COLO668 (cell line): ENCODE data around the gene SLC17A4.
"Not testable (repeated sequence)": the region's sequence is repeated elsewhere in the genome, so short reads cannot be mapped to it uniquely, and the experiment has no call there.

Experiments
- DNase-seq: peaks from one replicate; lab custom pipeline; 2025; ENCODE audit not compliant: unreplicated experiment; lab: John Stamatoyannopoulos, UW

Gene SLC17A4

DNA sequence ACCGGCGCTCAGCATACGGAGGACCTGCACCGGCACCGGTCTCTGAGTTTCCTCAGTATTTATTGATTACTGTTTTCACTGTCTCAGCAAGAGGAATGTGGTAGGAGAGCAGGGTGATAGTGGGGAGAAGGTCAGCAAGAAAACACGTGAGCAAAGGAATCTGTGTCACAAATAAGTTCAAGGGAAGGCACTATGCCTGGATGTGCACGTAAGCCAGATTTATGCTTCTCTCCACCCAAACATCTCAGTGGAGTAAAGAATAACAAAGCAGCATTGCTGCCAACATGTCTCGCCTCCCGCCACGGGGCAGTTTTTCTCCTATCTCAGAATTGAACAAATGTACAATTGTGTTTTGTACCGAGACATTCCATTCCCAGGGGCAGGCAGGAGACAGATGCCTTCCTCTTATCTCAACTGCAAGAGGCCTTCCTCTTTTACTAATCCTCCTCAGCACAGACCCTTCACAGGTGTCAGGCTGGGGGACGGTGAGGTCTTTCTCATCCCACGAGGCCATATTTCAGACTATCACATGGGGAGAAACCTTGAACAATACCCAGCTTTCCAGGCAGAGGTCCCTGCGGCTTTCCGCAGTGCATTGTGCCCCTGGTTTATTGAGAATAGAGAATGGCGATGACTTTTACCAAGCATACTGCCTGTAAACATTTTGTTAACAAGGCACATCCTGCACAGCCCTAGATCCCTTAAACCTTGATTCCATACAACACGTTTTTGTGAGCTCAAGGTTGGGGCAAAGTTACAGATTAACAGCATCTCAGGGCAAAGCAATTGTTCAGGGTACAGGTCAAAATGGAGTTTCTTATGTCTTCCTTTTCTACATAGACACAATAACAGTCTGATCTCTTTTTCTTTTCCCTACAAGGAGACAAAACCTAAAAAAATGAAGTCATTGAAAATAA is 5.7 kb upstream of the SLC17A4 start:
- DNase-seq = not testable (repeated sequence)

DNA sequence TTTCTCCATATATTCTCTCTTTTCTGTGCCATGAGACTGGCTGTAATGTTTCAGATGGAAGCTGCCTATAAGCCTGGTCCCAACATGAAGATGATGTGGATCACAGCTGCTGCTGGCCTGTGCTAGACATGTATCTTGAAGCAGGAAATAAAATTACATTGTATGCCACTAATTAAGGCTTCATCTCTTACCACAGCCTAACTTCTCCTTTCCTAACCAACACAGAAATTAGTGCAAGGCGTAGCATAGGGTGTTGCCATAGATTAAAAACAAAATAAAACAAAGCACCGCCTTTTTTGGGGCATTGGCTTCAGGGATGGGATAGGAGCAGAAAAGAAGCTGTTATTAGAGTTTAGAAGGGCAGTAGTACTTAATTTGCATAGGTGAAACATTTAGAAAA is 4.7 kb upstream of the SLC17A4 start:
- no peak for DNase-seq

DNA sequence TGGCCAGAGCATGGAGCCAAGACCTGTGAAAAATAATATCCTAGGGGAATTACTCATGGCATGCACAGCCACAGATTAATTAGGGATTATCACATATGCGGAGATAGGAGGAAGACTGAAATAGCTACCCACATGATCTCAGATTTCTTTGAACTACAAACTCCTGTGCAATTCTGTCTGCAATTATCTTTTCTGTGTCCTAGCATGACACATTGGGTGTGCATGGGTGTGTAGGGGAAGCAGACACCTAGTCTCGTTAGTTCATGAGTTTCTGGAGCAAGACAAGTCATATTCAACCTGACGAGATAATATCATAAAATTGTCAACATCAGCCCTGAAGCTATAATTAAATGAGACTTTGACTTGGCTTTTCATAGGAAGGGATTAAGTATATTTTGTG is 3.6 kb upstream of the SLC17A4 start:
- no peak for DNase-seq

DNA sequence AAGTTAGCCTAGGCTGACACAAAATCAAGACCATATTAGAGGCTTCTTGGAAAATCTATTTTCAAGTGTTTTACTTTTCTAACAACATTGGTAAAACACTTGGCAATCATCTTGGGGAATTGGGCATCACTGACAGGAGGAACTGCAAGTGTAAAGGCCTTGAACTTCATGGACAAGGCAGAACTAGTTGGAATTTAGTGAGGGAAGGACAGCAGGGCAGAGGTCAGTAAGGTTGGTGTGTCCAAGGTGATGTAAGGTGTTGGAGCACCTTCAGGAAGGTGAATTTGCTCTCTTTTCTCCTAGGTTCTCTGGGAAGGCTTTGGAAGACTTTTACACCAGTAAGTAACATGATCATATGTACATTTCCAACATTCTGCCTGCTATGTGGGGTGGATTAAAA is 1.5 kb upstream of the SLC17A4 start:
- no peak for DNase-seq

DNA sequence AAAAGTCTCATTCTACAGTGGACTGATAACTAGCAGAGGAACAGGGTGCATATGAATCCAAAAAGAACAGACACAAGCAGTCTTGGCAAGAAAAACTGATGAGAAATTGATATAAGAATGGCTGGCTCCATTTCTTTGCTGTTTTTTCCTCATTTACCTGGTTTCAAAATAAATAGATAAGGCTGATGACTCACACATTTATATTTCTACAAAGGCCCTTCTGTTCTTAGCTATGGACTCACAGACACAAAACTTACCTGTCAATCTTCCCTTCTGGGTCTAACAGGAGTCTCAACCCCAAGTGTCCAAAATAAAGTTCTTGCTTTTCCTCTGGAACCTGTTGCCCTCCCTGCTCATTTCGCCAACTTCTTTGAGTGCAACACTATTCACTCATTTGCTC is 941 bp downstream of the SLC17A4 start:
- DNase-seq = no peak

DNA sequence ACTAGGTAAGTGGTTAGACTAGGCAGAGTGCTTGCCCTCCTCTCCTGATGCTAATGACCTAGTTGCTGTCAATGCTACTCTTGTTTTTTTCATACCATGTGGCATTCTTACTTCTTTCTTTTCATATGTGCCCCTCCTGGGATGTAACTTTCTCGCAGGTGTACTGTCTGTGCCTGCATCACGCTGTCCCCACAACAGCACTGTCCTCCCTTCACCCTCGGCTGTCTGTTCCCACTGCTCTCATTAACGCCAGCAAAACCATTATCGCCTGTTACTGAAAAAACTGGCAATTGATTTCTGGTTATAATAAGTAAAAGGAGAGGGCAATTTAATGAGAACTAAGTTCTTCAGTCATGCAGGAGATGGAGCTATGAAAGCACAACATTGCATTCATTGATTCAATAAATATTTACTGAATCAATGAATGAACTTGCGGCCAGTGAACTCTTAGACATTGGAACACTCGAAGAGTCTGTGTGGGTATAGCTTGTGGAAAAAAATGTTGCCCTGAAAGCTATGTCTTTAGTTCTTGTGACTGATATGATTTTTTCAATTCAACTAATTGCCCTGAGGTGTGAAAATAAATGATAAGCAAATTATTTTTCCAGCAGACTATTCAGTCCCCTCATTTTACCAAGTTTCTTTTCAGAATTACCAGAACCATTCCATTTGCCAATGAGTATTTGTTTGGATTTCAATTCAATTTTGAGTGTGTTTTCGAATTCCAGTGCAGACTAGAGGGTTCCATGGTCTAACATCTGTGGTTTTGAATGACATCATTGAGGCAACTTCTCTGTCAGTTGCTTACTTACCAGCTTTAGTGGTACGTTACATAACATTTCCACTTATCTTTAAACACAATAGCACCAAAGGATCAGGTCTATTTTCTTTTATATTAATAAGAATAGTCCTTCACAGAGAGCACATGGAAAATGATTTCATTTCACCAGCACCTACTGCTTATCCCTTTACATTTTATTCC is 2.1 kb downstream of the SLC17A4 start:
- DNase-seq = no peak

DNA sequence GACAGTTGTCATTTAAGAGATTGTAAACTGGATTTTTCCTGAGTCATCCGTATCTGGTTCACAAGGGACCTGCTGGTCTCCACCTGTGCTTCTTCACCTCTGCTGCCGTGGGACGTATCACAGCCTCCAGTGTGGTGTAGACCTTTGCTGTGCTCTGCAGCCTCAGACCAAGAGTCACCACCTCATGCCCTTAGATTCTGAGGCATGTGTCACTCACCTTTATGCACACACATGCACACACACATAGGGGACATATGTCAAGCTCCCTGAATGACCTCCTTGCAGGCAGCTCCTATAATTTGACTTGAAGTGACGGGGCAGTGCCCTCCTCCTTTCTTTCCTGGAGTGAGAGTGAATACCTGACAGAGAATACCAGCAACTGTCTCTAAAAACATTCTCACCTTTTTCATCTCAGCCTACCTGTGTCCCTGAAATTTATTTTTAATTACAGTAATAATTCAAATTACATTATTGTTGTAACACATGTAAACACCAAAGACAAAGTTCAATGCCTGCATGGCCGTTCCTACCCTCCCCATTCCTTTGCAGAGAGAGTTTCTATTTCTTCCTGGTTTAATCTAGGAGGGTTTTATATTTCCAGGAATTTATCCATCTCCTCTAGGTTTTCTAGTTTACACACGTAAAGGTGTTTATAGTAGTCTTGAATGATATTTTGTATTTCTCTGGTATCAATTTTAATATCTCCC is 3.5 kb downstream of the SLC17A4 start:
- DNase-seq = no peak

DNA sequence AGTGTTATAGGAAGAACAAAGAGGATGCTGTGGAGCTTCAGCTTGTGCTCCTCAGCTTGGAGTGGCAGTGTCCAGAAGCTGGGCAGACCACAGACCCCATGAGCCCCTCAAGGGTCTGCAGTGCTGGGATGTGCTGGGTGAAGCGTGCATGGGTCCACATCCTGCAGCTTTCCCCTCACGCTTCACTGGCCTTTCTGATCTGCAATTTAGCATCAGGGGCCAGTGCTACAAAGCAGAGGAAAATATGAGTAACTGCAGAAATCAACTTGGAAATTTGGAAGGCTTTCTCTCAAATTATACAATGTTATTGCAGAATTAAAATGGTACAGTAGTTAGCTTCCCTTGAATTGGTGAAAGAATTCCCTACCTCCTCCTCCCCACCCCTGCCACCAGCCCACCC is 10.1 kb downstream of the SLC17A4 start:
- DNase-seq = no peak

DNA sequence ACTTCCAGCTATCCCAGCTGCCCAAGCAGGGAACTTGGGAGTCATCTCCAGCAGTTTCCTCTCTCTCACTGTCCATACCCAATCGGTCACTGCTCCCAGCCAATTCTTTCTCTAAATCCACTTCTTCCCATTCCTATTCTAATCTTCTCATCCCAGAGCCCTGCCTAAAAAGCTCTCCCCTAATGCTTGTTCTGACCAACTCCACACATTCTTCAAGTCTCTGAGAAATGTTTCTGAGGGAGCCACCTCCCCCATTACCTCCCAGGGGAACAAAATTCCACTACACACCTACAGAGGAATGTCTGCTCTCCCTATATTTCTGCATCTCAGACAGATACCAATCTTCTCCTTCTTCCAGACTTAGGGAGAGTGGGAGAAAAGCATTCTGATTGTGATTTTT is 14.0 kb downstream of the SLC17A4 start:
- no peak for DNase-seq

DNA sequence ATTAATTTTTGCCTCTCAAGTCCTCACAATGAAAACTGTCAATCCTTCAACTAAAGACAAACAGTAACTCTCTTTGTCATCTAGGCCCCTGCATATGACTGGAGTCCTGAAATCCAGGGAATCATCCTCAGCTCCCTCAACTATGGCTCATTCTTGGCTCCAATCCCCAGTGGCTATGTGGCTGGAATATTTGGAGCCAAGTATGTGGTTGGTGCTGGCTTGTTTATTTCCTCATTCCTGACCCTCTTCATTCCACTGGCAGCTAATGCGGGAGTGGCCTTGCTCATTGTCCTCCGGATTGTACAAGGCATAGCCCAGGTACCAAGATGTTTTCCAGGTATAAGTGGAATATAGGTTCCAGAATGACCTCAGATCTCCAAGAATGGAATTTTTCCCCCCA is 15.4 kb downstream of the SLC17A4 start:
- DNase-seq = no peak

DNA sequence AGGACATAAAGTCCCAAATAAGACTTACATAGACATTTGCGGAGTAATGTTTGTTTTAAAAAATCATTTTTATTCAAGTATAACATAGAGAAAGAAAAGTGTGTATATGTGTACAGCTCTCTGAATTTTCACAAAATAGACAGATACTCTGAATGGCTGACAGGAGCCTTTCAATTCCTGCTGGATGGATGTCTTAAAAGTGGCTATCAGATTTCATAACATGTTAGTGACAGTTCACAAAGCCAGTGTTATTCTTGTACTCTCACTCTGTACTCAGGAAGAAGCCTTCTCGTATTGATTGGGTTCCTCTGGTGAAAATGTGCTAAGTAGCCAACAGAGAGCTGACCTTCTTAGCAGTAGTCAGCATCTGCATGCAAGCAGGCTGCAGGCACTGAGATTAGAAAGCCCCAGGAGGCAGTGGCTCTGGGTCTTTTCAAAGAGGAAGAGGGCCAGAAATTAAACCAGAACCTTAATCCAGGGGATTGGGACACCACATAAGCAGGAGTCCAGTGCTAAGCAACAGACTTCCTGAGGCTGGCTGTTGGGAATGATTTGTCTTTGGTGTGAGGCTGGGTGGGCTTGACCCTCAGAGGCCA is 19.7 kb downstream of the SLC17A4 start:
- no peak for DNase-seq

DNA sequence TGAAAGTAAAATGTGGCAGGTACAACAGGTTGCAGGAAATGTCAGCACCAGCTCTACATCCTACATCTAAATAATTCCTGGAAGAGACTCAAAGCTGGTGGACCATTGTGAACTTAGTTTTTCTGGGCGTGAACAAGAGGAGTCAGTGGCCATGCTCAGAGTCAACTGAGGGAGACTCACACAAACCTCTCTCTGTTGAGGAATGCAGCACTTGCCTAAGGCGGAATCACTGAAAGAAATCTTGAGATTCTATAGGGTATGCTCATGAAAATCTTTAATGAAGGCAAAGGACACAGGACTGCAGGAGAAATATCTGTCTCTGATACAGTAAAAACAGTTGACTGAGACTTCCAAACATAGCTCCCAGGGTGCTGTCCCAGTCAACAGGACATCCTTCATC is 22.5 kb downstream of the SLC17A4 start:
- DNase-seq = no peak

DNA sequence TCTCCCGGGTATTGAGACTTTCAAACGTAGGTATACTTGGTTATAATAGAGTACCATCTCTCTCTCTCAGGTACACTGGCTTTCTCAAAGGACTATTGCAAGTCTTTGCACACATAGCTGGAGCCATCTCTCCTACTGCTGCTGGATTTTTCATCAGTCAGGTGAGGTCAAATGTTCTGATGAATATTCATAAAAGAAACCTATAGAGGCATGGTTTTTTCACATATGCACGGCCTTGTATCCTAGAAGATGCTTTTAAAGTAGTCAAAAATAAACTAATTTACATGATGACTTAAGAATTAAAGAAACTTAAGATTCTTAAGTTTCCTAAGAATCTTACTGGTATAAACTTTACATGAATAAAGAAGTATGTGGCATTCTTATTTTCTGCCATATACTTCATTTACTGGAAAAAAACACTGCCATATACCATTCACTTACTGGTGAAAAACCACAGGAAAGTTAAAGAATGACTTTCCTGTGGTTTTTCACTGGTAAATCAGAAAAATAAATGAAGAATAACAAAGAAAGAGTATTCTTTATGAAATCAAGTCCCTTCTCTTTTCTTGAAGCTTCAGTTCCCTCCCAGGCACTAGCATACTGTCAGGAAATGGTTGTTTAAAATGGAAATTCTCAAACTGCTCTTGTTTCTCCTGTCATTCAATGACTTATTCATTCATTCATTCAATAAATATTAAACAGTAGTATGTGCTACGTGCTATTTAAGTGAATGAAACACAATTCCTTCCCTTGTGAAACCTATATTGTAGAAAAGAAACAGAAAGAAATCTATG is 23.5 kb downstream of the SLC17A4 start:
- no peak for DNase-seq

DNA sequence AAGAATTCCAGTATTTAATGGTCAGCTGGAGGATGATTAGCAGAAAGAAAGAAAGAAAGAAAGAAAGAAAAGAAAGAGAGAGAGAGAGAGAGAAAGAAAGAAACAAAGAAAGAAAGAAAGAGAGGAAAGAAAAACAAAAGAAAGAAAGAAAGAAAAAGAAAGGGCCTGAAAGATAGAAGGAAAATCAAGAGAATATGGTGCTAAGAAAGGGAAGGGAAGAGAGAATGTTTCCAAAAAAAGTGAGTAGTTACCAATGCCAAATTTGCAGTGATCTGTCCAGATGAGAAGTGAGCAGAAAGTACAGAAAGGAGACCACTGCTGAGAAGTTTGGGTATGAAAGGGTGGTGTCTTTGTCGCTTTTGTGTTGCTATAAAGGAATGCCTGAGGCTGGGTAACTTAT is 26.6 kb downstream of the SLC17A4 start:
- DNase-seq = no peak

DNA sequence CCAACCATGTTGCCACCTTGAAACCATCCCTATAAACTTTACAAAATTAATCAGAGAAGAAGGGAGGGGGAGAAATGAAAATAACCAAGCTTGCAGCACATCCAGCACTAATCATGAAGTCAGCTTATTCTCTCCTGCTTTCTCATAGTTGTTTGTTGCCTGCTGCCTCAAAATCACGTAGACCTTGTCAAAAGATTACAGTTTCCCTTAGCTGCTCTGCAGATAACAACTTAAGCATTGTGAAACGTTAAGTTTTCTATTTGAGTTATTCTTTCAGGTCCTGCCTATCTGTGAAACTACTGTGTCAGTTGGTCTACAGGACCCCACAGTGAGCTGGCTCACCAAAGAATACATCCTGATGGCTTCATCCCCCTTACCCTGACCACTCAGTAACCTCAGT is 32.9 kb downstream of the SLC17A4 start:
- no peak for DNase-seq

DNA sequence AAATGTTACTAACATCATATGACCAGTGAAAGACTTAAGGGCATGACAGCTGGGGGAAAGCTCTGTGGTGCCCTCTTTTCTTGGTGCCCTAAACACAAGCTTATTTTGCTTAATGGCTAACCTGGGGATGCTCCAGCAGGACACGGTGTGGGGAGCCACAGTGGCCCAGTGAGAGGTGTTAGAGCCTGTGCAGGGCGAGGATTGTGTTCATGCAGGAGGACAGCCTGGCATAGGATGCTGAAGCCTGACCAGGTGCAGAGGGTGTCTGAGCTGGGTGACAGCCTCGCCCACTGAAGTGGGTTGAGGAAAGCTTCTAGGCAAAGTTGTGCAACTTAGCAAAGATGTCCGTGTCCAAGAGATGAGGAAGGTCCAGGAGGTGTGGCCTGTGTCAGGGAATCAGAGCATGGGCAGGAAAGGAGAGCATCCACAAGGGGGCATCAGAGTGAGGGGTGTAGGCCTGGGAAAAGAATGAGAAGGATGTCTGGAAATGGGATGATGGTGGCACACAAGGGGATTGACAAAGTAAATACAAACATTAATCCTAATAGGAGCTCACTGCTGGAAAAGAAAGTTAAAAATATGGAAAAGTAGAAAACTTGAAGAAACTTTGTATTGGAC is 33.9 kb downstream of the SLC17A4 start:
- peak; percentile 39 for DNase-seq

DNA sequence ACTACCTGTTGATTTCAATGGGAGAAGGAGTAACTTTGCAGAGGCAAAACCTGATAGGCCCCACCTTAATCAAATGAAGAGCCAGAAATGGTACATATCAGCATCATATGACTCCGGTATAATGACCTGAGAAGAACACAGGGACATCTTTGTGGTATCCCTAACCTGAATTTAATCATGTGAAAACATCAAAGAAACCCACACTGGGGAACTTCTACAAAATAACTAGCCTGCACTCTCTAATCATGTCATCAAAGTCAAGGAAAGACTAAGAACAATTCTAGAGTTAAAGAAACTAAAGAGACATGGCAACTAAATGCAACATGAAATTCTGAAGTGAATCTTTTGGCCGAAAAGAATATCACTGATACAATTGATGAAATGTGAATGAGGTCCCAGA is 34.9 kb downstream of the SLC17A4 start:
- DNase-seq = no peak

DNA sequence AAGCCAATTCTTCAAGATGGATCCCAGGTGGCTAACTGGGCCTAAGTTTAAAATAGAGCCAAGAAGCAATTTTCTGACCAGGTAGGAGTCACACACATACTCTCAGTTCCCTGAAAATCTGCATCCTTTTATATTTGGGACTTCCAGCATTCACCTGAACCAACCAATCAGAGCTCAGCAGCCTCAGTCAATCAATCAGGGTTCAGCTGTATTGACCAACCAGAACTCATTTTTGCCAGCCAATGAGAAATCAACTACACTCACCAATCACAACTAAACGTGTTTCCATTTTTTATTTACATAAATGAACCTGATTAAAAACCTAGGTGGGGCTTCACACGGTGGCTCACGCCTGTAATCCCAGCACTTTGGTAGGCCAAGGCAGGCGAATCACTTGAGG is 37.5 kb downstream of the SLC17A4 start:
- DNase-seq = no peak

DNA sequence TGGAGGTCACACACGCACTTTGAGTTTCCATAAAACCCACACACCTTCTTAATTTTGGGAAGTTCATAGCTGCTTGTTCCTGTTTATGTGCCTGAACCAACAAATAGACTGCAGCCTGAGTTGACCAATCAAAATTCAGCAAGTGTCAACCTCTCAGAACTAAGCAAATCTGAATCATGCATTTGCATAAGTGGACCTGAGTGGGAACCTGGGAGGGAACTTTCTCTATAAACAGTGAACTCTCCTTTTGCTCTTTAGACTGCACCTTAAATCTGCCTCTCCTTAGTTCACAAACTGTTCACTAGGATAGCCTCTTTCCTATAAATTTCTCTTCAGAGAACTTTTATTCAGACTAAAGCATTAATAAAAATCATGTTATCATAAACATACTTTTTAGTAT is 39.4 kb downstream of the SLC17A4 start:
- DNase-seq = no peak

DNA sequence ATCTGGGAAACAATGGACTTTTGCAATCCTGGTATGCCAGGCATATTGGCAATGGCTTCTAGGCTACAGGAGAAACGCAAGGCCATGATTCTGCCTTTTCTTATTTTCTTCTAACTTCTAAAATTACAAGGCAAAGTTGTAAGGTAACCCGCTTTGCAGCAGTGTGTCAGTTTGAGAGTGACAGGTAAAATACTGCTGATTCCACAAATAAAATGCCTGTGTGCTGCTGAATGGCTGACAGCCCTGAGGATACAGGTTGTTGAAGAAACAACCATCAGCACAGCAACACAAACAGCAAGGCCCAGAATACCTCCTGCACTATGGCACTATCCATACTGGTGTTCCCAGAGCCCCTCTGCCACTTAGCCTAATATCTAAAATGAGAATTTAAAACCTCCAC is 40.2 kb downstream of the SLC17A4 start:
- DNase-seq = no peak
